Gastroesophageal sphincter (tissue), 4 donors: ENCODE data around the gene LZIC. TPM values are rescaled to one million over a fixed set of nuclear protein-coding genes. Genes with fewer than 3 reads are reported as not detected.

Experiments
- ATAC-seq: fragments of 150-250 bp; one replicate; pipeline ENCODE4 v1.9.1; 2016; ENCODE audit warnings: mild to moderate bottlenecking, moderate library complexity
- H3K27ac ChIP-seq, 4 donors: fragments of 200-600 bp; sonication (generic) in 3 of 4; 1 replicate in 3 of 4; 2 replicates in 1 of 4; pipeline ENCODE4 v1.5.1; 2016 to 2019
- H3K27me3 ChIP-seq: fragments of 200-600 bp; sonication (generic); one replicate; pipeline ENCODE4 v1.5.1; 2019
- H3K36me3 ChIP-seq, 2 donors: fragments of 200-600 bp; sonication (generic); one replicate each; pipeline ENCODE4 v1.5.1; 2019; ENCODE audit warnings: control low read depth in 1 of 2
- H3K4me1 ChIP-seq, 3 donors: fragments of 200-600 bp; sonication (generic); 1 replicate in 2 of 3; 2 replicates in 1 of 3; pipeline ENCODE4 v1.5.1; 2016 to 2019; ENCODE audit warnings: control low read depth in 2 of 3
- H3K4me3 ChIP-seq, 2 donors: fragments of 200-600 bp; sonication (generic); one replicate each; pipeline ENCODE4 v1.5.1; 2019; ENCODE audit warnings: mild to moderate bottlenecking in 1 of 2, moderate library complexity in 1 of 2
- H3K9me3 ChIP-seq, 3 donors: fragments of 200-600 bp; sonication (generic); one replicate each; pipeline ENCODE4 v1.5.1; 2017 to 2019; ENCODE audit warnings: control low read depth in 2 of 3
- EP300 ChIP-seq: sonication (generic); formaldehyde crosslinking; IDR thresholded peaks from one replicate; pipeline ENCODE4 v1.6.1; 2017; ENCODE audit warnings: antibody characterized with exemption, mild to moderate bottlenecking
- POLR2A ChIP-seq, 2 donors: fragments of 450-650 bp; IDR thresholded peaks; one replicate each; pipeline ENCODE4 v1.6.1; 2017; ENCODE audit warnings: antibody characterized with exemption in 2 of 2, mild to moderate bottlenecking in 2 of 2, moderate library complexity in 1 of 2
- POLR2AphosphoS5 ChIP-seq: sonication (generic); formaldehyde crosslinking; IDR thresholded peaks from one replicate; pipeline ENCODE4 v1.6.1; 2017; ENCODE audit warnings: antibody characterized with exemption
- WGBS, 2 donors: methylation state at CpG; one replicate each; pipeline ENCODE4 v1.1.5; 2018; ENCODE audit warnings: low coverage in 1 of 2; 5-methylcytosine and 5-hydroxymethylcytosine counted together
- small RNA-seq, 4 donors: library from RNA; depleted of rRNA; stranded (forward); fragments of <200 nt; gene quantifications; one replicate each; pipeline ENCODE3, GENCODE V24; 2016
- total RNA-seq, 4 donors: library from RNA; depleted of rRNA; stranded (reverse); fragments of >200 nt; gene quantifications; one replicate each; pipeline ENCODE4 v1.1.0, GENCODE V29; 2016
- TF ChIP-seq, protein P1 (sequence below), 4 experiments: fragments of 200-600 bp in 2 of 4; fragments of 450-650 bp in 2 of 4; sonication (generic) in 1 of 4; IDR thresholded peaks; one replicate each; pipeline ENCODE4 v1.5.1; 2017 to 2019; ENCODE audit warnings: antibody characterized with exemption in 4 of 4, mild to moderate bottlenecking in 2 of 4, moderate library complexity in 2 of 4

The LZIC gene
- total RNA-seq, 4 donors from 2014 or later = 26.0 to 45.1 (median 38.4) TPM

DNA sequence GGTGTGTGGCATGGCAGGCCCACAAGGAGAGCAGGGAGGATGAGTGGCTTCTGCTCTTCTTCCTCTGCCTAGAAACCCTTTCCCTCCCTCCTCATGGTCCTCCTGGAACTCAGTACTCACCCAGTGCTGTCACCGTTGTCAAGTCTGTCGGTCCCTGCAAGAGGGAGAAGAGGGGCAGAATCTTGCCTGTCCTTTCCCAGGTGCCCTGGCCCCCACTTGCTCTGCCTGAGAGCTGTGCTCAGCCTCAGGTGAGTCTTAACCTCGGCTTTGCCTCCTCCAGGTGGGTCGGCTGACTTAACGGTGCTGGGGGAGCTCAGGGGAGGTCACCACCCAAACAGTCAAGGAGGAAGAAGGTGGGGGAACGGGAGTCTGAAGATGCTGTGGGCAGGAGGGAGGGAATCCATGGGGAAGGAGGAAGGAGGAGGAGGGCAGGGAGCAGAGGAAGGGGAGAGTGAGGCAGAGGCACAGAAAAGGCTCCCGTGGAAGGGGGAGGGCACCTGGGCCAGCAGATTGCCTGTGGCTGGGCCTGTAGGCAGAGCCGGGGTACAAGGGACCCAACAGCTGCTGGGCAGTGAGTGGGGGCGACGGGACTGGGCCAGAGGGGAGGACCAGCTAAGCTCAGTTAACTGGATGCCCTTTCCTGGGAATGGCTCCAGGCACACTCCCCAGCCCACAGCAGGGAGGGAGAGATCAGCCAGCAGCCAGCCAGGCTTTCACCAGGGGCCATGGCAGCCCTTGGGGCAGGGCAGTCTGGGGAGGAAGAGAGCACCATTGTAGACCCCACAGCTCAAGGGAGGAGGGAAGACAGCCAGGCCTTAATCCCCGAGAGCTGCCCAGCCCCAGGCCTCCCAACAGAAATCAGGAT, 59.4 kb downstream of the LZIC start:
- Histone ChIP-seq H3K4me1 (peaks cover 0 to under 1% (median 0%) of the 10 kb centered on the region in 3 donors), H3K4me3 (no peak overlapping the region), H3K27me3 (no peaks in the 10 kb centered on the region), H3K27ac (no peak overlapping the region), H3K36me3 (peaks cover 0 to 13% of the 10 kb centered on the region in 2 donors), H3K9me3 (no peaks in the 10 kb centered on the region)
- 73 to 85% methylated on average over 6 to 8 of the region's 11 CpGs for WGBS, 2 donors
- TF ChIP-seq EP300 = no peak
- no peak for TF ChIP-seq POLR2AphosphoS5
- TF ChIP-seq POLR2A (IDR thresholded peaks at IDR 0.05) = no peak
- TF ChIP-seq, protein P1, sequence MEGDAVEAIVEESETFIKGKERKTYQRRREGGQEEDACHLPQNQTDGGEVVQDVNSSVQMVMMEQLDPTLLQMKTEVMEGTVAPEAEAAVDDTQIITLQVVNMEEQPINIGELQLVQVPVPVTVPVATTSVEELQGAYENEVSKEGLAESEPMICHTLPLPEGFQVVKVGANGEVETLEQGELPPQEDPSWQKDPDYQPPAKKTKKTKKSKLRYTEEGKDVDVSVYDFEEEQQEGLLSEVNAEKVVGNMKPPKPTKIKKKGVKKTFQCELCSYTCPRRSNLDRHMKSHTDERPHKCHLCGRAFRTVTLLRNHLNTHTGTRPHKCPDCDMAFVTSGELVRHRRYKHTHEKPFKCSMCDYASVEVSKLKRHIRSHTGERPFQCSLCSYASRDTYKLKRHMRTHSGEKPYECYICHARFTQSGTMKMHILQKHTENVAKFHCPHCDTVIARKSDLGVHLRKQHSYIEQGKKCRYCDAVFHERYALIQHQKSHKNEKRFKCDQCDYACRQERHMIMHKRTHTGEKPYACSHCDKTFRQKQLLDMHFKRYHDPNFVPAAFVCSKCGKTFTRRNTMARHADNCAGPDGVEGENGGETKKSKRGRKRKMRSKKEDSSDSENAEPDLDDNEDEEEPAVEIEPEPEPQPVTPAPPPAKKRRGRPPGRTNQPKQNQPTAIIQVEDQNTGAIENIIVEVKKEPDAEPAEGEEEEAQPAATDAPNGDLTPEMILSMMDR (IDR thresholded peaks at IDR 0.05) = no peak
- no peak for ATAC-seq

DNA sequence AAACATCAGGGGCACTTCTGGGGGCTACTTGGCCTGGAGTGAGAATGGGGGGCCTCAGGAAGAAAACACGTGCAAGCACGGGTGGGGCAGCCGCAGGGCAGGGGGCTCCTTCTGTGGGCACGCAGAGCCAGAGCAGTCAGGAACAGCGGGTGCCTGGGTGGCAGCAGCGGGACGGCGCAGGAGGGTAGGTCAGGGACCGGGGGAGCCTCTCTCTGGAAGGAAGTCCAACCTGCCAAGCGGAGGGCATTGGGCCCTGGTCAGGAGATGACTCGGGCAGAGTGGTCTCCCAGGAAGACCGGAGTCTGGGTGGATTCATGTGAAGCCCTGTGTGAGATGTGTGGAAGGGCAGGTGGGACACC, 60.3 kb downstream of the LZIC start:
- Histone ChIP-seq H3K4me1 (no peaks in the 10 kb centered on the region), H3K27me3 (no peaks in the 10 kb centered on the region), H3K9me3 (no peaks in the 10 kb centered on the region), H3K4me3 (no peak overlapping the region), H3K27ac (no peak overlapping the region), H3K36me3 (peaks cover 0 to 13% of the 10 kb centered on the region in 2 donors)
- ATAC-seq = no peak
- WGBS, 2 donors = 85 to 100% methylated on average over 3 to 7 of the region's 12 CpGs
- TF ChIP-seq POLR2A (IDR thresholded peaks at IDR 0.05) = no peak

DNA sequence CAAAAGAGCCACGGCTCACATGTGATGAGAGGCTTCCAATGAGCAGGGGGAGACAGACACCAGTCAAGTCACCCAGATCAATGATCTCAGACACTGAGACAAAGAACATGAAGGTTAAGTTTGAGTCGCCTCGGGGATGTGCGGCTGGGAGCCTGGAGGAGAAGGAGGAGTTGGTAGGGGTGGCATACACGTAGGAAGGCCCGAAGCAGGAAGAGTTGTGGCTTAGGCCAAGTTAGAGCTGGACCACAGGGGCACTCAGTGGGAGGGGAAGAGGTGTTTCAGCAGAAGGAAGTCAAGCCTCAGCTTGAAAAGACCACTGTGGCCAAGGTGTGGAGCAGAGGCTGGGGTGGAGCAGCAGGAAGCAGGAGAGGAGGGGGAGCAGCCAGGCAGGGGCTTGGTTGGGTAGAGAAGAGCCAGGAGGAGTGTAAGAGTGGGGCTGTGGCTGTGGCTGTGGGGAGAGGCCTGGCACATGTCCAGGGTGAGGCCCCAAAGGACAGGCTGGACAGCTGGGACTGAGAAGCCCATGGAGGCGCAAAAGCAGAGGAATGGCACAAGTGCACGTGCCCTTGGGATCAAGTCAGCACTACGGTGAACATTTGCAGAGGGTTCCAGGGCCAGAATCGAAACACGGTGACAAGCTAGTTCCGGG, 60.8 kb downstream of the LZIC start:
- ATAC-seq = no peak
- Histone ChIP-seq H3K9me3 (no peaks in the 10 kb centered on the region), H3K4me3 (no peak overlapping the region), H3K27me3 (no peaks in the 10 kb centered on the region), H3K27ac (no peak overlapping the region), H3K36me3 (peaks cover 0 to 13% of the 10 kb centered on the region in 2 donors), H3K4me1 (no peaks in the 10 kb centered on the region)
- WGBS, 2 donors = 68% methylated on average over 8 of the region's 12 CpGs; no CpG with 5 or more reads in 1 of the 2 donors
- TF ChIP-seq, protein P1 (IDR thresholded peaks at IDR 0.05) = no peak
- TF ChIP-seq POLR2AphosphoS5 (no peak), POLR2A (IDR thresholded peaks at IDR 0.05) (no peak), EP300 (no peak)

DNA sequence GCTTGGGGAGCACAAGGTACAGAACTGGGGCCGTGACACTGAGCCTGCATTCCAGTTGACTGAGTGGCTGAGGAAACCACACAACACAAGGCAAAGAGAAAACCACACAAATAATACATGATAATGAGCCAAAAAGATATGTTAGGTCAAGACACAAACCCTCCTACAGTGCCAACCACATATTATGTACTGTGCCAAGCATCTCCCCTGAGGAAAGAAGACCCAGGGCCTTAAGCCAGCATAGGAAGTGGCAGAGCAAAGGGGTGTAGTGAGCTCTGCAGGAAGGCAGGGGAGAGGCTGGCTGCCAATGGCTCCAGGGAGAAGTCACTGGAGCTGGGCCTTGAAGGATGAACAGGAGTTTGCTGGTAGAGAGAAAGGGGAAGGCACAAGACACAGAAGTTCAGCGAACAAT, 61.3 kb downstream of the LZIC start:
- 74 to 100% methylated on average over 2 of the region's 2 CpGs for WGBS, 2 donors
- H3K9me3 ChIP-seq = no peaks in the 10 kb centered on the region
- H3K4me3 ChIP-seq = no peak overlapping the region
- peaks cover 0 to 13% of the 10 kb centered on the region in 2 donors for H3K36me3 ChIP-seq
- TF ChIP-seq POLR2AphosphoS5 = no peak
- TF ChIP-seq, protein P1 (IDR thresholded peaks at IDR 0.05) = no peak
- TF ChIP-seq EP300 = no peak
- TF ChIP-seq POLR2A (IDR thresholded peaks at IDR 0.05) = no peak
- peaks cover 0 to 2% (median 0%) of the 10 kb centered on the region in 3 donors for H3K4me1 ChIP-seq
- ATAC-seq = no peak
- H3K27ac ChIP-seq = no peak overlapping the region
- no peaks in the 10 kb centered on the region for H3K27me3 ChIP-seq

Small RNA genes lying within 50 kb of the gene (small RNA-seq; reads per million reads assigned to genes)
- 0 to 0.13 (median 0) reads per million in 4 donors for gene MIR5697

Other genes starting within 250 kb of the LZIC start
- 10 to 100 TPM; 45.1 to 95.4 (median 58.7) TPM for gene CLSTN1, start 119.4 kb downstream of the LZIC start, total RNA-seq
- 10 to 100 TPM; 13.7 to 27.6 (median 21.0) TPM for gene CTNNBIP1, start 33.1 kb downstream of the LZIC start, total RNA-seq
- gene NMNAT1, start 84 bp upstream of the LZIC start, total RNA-seq = 10 to 100 TPM in 2 of 4 donors, 1 to 10 TPM in 2; 6.1 to 12.6 (median 9.7) TPM
- 10 to 100 TPM in 3 of 4 donors, 1 to 10 TPM in 1; 4.5 to 35.6 (median 17.8) TPM for gene RBP7, start 53.8 kb upstream of the LZIC start, total RNA-seq
- gene UBE4B, start 89.6 kb upstream of the LZIC start, total RNA-seq = 100 to 1,000 TPM in 1 of 4 donors, 10 to 100 TPM in 3; 56.9 to 120 (median 83.2) TPM